Measurements from ENCODE around the gene MAD1L1.

GRCh38 chr7:2251841-2252771, 19.4 kb upstream of the MAD1L1 start:
- no peak for TF ChIP-seq POLR2A (IDR thresholded peaks at IDR 0.05; ENCODE audit: low read depth, low read length)
- no peak for TF ChIP-seq CTCF (IDR thresholded peaks at IDR 0.05; ENCODE audit: extremely low read depth in 1 of 2, insufficient read depth in 1 of 2, low read depth in 1 of 2, low read length in 2 of 2)
- no peak for TF ChIP-seq POLR2AphosphoS5 (IDR thresholded peaks at IDR 0.05; ENCODE audit: insufficient read depth, low read depth, low read length)
- TF ChIP-seq FOS (IDR thresholded peaks at IDR 0.05; ENCODE audit: borderline replicate concordance, insufficient read depth, low read length): no peak
- no peak for TF ChIP-seq MYC (IDR thresholded peaks at IDR 0.05; ENCODE audit: low read depth, low read length)
- no peak for TF ChIP-seq EZH2 (IDR thresholded peaks at IDR 0.05; ENCODE audit: borderline replicate concordance, low read depth, low read length, severe bottlenecking)
- TF ChIP-seq MAX (IDR thresholded peaks at IDR 0.05; ENCODE audit: insufficient read depth, insufficient read length): no peak
- TF ChIP-seq GATA2 (IDR thresholded peaks at IDR 0.05; ENCODE audit: insufficient read depth, insufficient read length, low read depth, low read length): no peak
